Superior temporal gyrus (tissue), 1 donor: ENCODE results near the gene UVRAG.
"Not testable (repeated sequence)": the region's sequence is repeated elsewhere in the genome, so short reads cannot be mapped to it uniquely, and the experiment has no call there.

Experiments used
- DNase-seq: peaks from one replicate; pipeline ENCODE4 v3.0.0-alpha.2; 2016; ENCODE audit errors: extremely low spot score

Gene UVRAG

GRCh38 chr11:76067099-76067498 lies 252.1 kb downstream of the UVRAG start:
- no peak for DNase-seq

GRCh38 chr11:76069001-76069400 lies 254.0 kb downstream of the UVRAG start:
- DNase-seq = no peak

- no peak for DNase-seq
Observed at GRCh38 chr11:76071090-76071489, 256.1 kb downstream of the UVRAG start.

- no peak for DNase-seq
Observed at GRCh38 chr11:76073724-76074123, 258.7 kb downstream of the UVRAG start.

GRCh38 chr11:76074148-76075095 lies 259.4 kb downstream of the UVRAG start:
- DNase-seq = no peak

- no peak for DNase-seq
Observed at GRCh38 chr11:76075716-76076115, 260.7 kb downstream of the UVRAG start.

GRCh38 chr11:76076253-76076652 lies 261.2 kb downstream of the UVRAG start:
- DNase-seq = not testable (repeated sequence)

- no peak for DNase-seq
Observed at GRCh38 chr11:76076749-76077148, 261.7 kb downstream of the UVRAG start.

- no peak for DNase-seq
Observed at GRCh38 chr11:76077575-76078150, 262.7 kb downstream of the UVRAG start.

GRCh38 chr11:76081084-76081483 lies 266.1 kb downstream of the UVRAG start:
- DNase-seq = not testable (repeated sequence)

GRCh38 chr11:76083563-76084451 lies 268.8 kb downstream of the UVRAG start:
- DNase-seq = no peak

GRCh38 chr11:76085270-76085669 lies 270.3 kb downstream of the UVRAG start:
- no peak for DNase-seq

- no peak for DNase-seq
Observed at GRCh38 chr11:76086743-76087635, 272.0 kb downstream of the UVRAG start.

- DNase-seq = no peak
Observed at GRCh38 chr11:76087749-76088148, 272.7 kb downstream of the UVRAG start.

GRCh38 chr11:76088511-76088910 lies 273.5 kb downstream of the UVRAG start:
- no peak for DNase-seq

- no peak for DNase-seq
Observed at GRCh38 chr11:76090174-76090573, 275.2 kb downstream of the UVRAG start.

- no peak for DNase-seq
Observed at GRCh38 chr11:76090821-76091220, 275.8 kb downstream of the UVRAG start.

- DNase-seq = no peak
Observed at GRCh38 chr11:76094740-76095139, 279.7 kb downstream of the UVRAG start.

GRCh38 chr11:76095891-76096290 lies 280.9 kb downstream of the UVRAG start:
- DNase-seq = no peak

- no peak for DNase-seq
Observed at GRCh38 chr11:76096552-76096951, 281.5 kb downstream of the UVRAG start.

- no peak for DNase-seq
Observed at GRCh38 chr11:76102802-76103201, 287.8 kb downstream of the UVRAG start.
